GM04504 (cell line): ENCODE measurements around the gene SRPK3.
A peak's percentile ranks its signal among the peaks of the same experiment; 100 is the strongest.
"Not testable (repeated sequence)": the region's sequence is repeated elsewhere in the genome, so short reads cannot be mapped to it uniquely, and the experiment has no call there.

Experiments
- DNase-seq: peaks from one replicate; pipeline ENCODE4 v3.0.0-alpha.2; 2012; ENCODE audit warnings: low read depth

The SRPK3 gene

GRCh38 chrX:153745067-153745433 is 35.8 kb upstream of the SRPK3 start:
- not testable (repeated sequence) for DNase-seq

GRCh38 chrX:153746359-153746758 is 34.5 kb upstream of the SRPK3 start:
- DNase-seq: no peak

GRCh38 chrX:153746991-153747390 is 33.9 kb upstream of the SRPK3 start:
- not testable (repeated sequence) for DNase-seq

- DNase-seq: not testable (repeated sequence)
Observed at GRCh38 chrX:153749017-153749416, 31.8 kb upstream of the SRPK3 start.

GRCh38 chrX:153750127-153750774 is 30.6 kb upstream of the SRPK3 start:
- DNase-seq: no peak

- no peak for DNase-seq
Observed at GRCh38 chrX:153755136-153755535, 25.7 kb upstream of the SRPK3 start.

GRCh38 chrX:153761863-153762262 is 19.0 kb upstream of the SRPK3 start:
- DNase-seq: no peak

- DNase-seq: no peak
Observed at GRCh38 chrX:153762626-153763173, 18.1 kb upstream of the SRPK3 start.

GRCh38 chrX:153763298-153763932 is 17.4 kb upstream of the SRPK3 start:
- DNase-seq: no peak

- DNase-seq: peak; percentile 44
Observed at GRCh38 chrX:153763989-153764755, 16.7 kb upstream of the SRPK3 start, which contains the start of gene PLXNB3. Gene PLXNB3, plus strand, starts transcription at chrX:153764249. Its CDS starts 1,287 bp downstream, at chrX:153765536.

- no peak for DNase-seq
Observed at GRCh38 chrX:153764786-153765137, 16.1 kb upstream of the SRPK3 start.

- no peak for DNase-seq
Observed at GRCh38 chrX:153765138-153766079, 15.4 kb upstream of the SRPK3 start.

GRCh38 chrX:153766098-153766817 is 14.6 kb upstream of the SRPK3 start:
- DNase-seq: peak; percentile 35

- DNase-seq: no peak
Observed at GRCh38 chrX:153766871-153767673, 13.8 kb upstream of the SRPK3 start.

- DNase-seq: no peak
Observed at GRCh38 chrX:153767674-153768055, 13.2 kb upstream of the SRPK3 start.

GRCh38 chrX:153768311-153769157 is 12.3 kb upstream of the SRPK3 start:
- no peak for DNase-seq

- no peak for DNase-seq
Observed at GRCh38 chrX:153769158-153769864, 11.5 kb upstream of the SRPK3 start.

GRCh38 chrX:153769865-153770600 is 10.8 kb upstream of the SRPK3 start:
- no peak for DNase-seq
